Putamen (tissue), 1 donor: ENCODE data around the gene CCL7.
"Not testable (repeated sequence)": the region's sequence is repeated elsewhere in the genome, so short reads cannot be mapped to it uniquely, and the experiment has no call there.

Source experiments
- DNase-seq: peaks from one replicate; pipeline ENCODE4 v3.0.0-alpha.2; 2016; ENCODE audit warnings: low spot score

The CCL7 gene

DNA sequence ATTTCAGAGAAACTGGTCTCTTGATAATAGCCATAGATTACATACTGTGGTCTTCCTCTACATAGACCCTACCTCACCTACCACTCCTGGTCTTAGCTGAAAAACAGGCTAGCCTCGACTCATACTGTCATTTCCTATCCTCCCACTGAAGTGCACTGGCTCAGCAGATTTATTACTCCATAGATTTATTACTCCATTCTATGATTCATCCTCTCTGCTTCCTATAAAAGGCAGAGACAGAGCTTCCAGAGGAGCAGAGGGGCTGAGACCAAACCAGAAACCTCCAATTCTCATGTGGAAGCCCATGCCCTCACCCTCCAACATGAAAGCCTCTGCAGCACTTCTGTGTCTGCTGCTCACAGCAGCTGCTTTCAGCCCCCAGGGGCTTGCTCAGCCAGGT, at the start of gene CCL7:
TSS of gene CCL7 (plus strand) at position 253 of the 400 bp plus-strand sequence. CDS start at position 323, 70 bp downstream.
- DNase-seq, result no peak

DNA sequence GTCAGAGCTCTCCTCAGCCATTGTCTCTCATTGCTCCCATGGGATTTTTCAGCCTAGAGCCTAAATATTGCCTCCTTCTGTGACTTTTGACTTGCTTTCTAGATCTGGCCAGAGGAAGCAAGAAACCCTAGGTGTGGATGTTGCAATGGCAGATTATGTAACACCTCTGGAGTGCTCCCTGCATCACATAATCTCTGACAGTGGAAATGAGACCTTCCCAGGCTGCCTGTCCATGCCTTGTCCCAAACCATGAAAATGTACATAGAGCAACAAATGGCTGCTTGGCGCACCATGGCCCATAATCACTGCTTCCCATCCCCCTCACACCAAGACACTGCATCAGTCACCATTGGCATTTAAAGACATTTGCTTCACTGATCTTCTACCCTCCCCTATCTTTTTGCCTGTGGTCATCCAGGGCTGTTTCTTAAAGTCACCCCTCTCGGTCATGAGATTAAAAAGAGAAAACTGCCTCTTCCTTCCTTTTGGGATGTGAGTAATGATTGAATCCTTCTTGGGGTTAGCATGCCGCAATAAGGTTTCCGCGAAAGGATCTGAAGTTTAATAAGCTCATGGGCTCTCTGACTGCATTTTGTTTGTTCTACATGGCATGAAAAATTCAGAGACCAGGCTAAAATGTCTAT, 49.1 kb upstream of the CCL7 start:
- no peak for DNase-seq

DNA sequence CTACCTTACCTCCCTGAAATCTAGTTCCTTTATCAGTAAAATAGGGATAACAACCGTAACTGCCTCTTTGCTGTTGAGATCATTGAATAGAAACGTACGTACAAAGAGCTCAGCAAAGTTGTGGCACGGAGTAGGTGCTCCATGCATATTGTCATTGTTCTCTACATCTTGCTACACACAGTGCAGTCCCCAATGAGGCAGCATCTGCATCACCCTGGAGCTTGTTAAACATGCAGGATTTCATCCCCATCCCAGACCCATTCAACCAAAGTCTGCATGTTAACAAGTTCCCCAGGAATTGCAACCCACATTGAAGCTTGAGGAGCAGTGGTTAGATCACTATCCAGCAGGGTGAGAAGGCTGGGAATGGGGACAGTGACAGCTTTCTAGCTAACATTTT, 48.6 kb upstream of the CCL7 start:
- DNase-seq, result no peak

DNA sequence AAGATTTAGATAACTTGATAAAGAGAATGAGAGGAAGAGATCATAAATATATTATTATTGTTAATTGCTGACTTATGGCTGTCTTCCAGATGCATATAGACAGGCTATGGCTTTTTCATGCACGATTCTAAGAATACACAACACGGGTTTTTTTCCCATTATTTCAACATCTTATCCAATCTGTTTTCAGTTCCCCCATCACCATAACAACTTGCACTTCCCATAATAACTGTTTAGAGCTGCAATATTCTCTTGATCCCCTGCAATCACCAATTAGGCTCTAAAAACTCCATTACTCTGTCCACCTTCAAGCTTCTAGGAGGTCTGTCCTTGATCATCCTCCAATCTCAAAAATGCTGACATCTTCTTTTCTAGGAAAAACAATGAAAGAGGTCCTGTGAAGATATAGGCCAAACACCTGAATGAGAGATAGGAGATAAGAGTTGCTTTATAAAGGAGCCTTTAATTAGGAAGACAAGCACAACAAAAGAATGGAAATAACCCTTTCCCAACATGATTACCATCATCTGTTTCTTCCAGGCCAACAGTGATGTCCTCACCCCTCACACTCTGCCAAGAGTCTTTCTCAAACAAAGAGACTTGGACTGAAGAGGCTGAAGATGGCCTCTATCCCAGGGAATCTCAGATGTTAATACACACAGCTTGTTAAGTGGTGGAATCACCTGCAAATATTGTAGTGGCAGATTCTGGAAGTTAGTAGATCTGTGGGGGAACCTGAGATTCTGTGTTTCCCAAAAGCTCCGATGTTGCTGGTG, 47.1 kb upstream of the CCL7 start:
- no peak for DNase-seq

DNA sequence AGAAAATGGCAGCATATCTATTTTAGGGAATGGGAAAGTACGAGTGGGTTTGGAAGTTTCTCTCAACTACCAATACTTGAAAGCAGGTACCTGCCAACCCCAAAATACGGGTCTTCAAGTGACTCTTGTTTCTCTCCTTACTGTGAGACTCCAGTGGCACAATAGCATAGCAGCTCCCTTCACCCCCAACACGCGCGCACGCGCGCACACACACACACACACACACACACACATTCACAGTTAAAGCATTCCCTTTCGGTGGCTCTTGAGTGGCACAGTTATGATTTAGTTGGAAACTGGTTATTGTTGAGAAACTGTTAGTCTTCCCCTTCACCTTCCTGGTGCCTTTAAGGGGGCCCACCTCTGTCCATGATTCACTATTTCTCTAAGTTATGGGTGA, 45.0 kb upstream of the CCL7 start:
- no peak for DNase-seq

DNA sequence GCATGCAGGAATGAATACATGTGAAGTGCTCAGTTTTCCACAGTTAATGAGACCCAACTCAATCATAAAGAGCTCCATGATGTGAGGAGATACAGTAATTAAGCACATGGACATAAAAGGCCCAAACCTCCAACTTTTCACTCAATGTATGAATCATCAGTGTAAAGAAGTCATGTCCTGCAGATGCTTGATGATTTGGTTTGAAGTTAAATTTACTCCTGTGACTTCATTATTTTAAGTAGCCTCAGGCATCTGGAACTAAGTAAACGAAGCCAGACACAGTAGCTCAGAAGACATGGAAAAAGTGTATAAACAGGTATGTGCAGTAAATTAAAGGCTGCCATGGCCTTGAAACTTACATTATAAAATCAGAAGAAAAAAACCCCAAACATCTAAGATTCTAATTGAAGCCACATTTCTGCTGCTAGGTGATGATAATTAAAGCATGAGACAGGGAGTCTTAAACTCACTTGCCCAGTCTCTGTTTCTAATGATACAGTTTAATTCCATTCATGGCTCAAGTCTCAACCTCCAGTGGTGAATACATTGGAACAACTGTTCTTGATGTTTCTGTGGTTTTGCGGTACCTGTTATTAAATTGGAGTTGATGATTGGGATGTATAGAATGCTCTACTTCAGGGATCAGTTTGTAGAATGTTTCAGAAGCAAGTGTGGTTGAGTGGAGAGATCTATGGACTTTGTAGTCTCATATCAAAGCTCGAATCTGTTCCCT, 43.8 kb upstream of the CCL7 start:
- DNase-seq, result no peak

DNA sequence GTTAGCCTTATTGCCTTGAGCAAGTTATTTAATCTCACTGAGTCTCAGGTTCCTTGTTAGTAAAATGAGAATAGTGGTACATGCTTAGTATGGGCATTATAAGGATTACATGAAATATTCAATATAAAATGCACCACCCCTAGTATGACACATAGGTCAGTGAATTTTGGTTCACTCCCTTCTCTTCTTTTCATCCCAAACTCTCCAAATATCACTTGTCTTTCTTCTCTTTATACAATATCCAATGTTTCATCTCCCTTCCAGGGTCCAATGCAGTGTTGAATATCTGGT, 43.3 kb upstream of the CCL7 start:
- DNase-seq, result no peak

DNA sequence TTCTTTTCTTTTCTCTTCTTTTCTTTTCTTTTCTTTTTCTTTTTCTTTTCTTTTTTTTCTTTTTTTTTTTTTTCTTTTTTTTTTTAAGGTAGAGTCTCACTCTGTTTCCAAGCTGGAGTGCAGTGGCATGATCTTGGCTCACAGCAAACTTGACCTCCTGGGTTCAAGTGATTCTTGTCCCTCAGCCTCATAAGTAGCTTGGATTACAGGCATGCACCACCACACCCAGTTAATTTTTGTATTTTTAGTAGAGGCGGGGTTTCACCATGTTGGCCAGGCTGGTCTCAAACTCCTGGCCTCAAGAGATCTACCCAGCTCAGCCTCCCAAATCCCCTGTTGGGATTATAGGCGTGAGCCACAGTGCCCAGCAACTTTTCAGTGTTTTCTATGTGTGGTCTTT, 42.7 kb upstream of the CCL7 start:
- not testable (repeated sequence) for DNase-seq

DNA sequence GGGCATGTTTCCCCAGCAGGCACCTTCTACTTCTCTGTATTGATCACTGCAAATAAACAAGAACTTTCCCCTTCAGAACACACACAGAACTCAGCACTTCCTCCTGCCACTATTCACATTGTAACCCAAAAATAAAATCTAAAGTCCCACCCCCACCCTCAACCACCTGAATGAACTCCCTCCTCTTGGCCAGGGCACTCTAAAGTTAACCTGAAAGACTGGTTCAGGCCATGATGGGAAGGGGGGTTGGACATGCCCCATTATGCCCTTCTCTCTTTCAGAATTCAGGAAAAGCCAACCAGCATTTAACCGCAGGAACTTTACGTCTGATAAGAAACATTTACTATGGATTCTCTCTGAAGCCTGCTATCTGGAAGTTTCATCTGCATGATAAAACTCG, 42.3 kb upstream of the CCL7 start:
- DNase-seq, result no peak

DNA sequence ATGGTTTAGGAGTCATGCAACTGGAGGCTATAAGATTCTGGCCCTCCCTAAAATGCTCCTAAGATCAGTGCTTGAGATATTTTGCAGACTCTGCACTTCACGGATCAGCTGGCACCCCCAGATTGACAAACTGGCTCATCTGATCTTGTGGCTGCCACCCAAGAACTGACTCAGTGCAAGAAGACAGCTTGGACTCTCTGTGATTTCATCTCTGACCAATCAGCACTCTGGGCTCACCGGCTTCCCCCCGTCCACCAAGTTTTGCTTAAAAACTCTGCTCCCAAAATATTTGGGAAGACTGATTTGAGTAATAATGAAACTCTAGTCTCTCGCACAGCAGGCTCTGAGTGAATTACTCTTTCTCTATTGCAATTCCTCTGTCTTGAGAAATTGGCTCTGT, 41.2 kb upstream of the CCL7 start:
- no peak for DNase-seq

DNA sequence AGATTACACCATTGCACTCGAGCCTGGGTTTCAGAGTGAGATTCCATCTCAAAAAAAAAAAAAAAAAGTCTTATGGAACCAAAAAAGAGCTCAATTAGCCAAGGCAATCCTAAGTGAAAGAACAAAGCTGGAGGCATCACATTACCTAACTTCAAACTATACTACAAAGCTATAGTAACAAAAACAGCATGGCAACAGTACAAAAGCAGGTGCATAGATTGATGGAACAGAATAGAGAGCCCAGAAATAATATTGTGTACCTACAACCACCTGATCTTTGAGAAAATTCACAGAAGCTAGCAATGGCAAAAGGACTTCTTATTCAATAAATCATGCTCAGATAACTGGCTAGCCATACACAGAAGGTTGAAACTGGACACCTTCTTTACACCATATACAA, 39.7 kb upstream of the CCL7 start:
- no peak for DNase-seq

DNA sequence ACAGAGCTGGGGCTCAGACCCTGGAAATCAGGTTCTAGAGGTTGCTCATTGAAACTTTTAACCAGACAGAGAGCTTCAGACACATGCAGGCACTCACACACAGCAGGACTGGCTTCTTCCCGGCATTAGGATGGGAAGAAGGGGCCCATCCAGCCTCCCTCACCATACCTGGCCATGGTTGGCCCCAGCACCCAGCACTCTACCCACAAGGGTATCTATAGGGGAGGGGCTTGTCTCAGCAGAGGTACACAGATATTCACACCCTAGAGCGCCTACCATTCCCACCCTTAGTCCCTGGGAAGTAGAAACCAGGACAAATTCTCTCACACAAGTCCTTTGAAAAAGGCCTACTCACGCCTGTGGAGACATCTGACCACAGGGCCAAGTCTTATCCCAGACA, 35.4 kb upstream of the CCL7 start:
- no peak for DNase-seq

DNA sequence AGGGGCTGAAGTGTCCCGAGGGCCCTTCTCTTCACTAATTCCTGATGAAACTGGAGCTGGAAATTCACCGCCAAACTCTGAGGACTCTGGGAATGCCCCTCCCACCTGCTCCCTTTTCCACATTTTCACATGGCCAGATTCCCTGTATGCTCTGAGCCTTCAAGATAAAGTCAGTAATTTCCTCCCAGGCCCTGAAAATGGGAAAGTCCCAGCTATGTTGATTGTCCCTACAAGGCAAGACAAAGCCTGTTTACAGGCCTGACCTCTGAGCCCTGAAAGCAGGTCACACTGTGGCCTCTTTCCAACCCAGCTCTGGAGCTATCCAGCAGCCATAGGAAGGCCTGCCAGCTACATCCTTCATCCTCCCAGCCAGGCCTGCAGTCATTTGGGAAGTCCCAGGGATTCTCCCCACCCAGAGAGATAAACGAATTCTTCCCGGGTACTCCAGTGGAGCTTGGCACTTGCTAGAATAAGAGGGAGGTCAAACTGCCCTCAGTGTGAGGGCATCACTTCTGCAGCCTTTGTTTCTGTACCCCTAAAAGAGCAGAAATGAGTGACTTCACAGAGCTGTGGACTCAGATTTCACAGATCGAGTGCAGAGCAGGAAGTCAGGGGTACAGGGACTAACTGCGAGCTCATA, 34.5 kb upstream of the CCL7 start:
- no peak for DNase-seq

DNA sequence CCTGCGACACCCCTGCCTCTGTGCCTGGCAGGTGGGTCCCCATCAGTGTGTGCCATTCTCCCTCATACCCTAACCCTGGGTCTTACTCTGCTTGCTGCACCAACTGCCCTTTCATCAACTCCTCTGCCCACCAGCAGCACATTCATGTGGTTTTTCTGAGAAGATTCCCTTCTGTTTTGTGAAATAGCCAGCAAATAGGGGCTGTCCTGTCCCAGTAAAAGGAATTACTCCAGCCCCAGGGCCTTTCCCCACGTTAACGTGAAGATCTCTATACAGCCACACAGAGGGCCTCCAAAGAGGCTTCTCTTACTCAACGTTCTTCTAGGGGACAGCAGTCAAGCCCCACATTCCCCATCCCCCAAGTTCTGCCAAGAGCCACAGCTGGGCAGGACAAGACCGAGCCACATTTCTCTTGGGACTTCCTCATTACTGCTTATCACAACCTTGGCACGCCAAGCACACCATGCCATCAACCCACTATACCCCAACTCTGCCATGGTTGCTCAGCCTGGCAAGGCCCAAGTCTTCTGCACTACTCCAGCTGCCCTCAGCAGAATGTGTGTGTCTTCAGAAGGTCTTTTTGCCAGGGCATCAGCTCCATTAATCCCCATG, 33.6 kb upstream of the CCL7 start:
- DNase-seq, result no peak

DNA sequence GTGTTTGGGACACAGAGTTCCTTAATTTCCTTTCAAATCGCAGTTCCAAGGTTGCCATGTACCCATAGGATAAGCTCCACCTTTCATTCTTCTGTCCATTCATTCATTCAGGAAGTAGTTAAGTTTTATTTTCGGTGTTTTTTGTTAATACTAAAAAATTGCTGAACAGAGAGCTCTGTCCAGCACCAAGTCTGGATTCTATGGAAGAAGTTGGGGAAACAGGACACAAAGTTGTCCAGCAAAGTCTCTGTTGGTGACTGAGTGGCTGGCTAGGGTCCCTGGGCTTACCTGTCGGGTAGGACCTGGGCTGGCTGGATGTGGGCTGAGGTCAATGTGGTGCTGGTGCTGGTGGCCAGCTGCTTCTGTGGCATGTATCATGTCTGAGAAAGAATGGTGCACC, 32.6 kb upstream of the CCL7 start:
- no peak for DNase-seq

DNA sequence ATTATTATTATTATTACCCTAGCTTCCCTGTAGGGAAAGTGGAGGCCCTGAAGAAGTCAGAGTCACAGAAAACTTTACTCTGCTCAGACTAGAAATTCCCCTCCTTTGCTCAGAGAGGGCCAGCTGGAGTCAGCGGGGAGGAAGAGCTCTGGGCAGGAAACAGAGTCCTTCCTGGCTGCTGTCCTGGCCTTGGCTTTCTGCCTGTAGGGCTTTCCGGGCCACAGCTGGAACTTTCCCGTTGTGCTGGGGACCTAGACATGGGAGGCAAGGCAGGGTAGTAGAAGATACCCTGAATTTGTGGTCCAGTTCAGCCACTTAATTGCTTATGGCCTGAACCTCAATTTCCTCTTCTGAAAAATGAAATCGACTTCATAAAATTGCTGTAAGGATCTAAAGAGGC, 29.0 kb upstream of the CCL7 start:
- DNase-seq, result no peak

DNA sequence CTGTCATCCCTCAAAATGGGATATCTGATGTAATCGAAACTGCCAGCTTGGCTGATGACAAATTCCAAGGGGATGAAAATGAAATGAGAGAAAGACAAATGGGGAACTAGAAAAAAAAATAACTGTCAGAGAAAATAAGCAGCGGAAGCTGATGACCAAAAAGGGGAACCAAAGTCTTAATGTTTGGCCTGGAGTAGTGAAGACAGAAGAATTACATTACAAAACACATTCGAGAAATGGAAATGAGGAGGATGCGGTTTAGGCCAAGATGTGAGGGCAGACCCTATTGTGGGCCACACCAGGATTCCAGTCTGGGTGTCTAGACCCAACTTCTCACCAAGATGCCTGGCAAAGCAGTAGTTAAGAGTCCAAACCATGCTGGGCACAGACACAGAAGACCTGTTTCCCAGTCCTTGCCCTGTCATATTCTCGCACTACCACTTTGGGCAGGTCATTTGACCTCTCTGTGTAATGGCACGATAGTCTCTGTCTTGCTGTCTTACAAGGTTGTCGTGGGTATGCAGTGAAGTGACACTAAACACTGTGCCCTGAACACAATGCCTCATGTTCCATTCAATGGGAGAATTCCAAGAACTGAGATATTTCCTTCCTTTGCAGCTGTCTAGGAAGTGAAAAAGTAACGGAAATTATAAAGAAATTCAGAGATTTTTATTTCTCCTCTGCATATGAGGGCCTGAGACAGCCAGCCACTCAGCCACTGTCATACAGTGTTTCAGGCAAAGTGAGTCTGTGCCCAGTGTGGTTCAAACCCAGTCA, 27.2 kb upstream of the CCL7 start:
- no peak for DNase-seq

DNA sequence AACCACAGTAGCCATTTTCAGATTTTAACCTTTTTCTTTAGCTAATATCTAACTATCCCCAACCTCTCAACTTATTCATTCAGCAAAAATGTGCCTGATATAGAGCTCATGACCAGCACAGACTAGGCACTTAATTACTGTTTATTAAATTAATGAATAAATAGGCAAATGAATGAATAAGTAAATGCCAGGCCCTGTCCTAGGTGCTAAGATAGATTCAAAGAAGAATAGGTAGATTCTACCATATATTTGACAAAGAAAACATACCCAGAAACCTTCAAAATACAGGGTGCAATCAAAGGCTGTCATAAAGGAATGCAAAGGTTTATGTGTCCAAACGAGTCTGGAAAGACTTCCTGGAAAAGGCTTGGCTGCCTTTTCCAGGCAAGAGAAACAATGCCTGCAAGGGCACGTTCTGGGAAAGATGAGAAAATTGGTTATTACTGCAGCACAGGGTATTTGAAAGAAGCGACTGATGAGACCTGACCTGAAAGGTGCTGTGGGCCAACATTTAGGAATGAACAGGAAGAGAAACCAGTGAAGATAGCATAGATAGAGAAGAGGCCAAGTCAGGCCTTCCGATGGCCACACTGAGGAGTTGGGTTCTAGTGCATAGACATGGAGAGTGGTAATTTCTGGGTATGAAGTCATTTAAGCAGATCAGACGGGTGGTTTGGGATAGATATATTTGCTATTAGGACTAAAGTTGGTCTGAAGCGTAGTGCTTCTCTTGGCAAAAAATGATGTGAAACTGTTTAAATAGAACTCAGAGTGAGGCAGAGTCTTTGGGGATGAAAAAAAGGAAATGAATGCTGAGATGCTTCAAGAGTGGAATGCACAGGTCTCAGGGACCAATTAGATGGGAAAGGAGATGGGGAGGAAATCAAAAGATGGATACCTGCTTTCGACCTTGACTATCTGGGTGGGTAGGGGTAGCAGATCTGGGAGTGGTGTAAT, 26.4 kb upstream of the CCL7 start:
- no peak for DNase-seq

DNA sequence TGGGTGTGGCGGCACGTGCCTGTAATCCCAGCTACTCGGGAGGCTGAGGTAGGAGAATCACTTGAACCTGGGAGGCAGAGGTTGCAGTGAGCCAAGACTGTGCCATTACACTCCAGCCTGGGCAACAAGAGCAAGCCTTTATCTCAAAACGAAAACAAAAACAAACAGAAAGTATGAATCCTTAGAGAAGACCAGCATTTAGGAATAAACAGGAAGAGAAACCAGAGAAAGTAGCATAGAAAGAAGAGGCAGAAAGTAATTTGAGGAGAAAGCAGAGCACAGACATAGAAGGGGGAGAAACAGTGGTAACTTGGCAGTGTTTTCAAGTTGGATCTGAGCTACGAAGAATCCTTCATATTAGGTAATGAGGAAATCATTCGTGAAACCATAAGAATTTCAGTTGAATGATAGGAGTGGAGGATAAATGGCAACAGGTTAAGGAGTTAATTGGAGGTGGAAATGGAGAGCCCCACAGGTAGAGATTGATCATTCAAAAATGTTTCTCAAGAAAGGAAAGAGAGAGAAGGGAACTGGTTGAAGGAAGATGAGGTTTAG, 24.6 kb upstream of the CCL7 start:
- DNase-seq, result no peak

DNA sequence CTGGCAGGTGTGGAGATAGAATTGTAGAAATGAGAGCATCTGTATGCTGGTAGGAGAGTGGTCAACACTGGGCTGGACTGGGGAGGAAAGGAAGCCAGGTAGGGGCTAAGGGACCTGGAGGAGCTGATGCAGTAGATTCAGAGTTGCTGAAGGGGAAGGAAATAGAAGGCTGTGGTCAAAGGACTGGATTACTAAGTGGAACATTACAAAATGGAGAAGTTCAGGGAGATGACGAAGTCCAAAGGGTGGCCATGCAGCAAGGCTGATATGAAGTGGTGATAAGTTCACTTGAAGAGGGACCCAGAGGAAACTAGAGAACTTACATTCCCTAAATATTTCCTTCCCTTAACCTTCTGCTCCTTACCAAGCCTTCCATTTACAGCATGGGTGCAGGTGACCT, 23.6 kb upstream of the CCL7 start:
- DNase-seq, result no peak
